SW 1271 (cell line): ENCODE measurements around the gene MBNL2.
A peak's percentile ranks its signal among the peaks of the same experiment; 100 is the strongest.

Source experiments
- DNase-seq, 2 experiments: peaks; one replicate each; lab custom pipeline; 2025; lab: John Stamatoyannopoulos, UW

Gene MBNL2

DNA sequence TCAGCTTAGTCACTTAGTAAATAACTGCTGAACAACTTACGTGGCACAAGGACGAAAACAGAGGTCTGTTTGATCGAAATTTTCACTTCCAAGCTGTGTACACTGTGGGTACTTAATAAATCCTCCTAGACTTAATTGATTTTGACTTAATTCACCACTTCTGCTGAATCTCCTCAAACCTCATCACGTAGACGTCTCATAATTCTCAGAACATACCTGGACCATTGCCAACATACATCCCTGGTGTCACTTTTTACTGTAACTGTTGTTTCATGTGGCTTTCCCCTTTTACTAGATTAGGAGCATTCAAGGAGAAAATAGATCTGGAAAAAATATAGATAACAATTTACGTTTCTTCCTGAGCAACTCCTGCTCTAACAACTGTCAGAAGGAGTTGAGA, 105.0 kb downstream of the MBNL2 start:
- no peak for DNase-seq

DNA sequence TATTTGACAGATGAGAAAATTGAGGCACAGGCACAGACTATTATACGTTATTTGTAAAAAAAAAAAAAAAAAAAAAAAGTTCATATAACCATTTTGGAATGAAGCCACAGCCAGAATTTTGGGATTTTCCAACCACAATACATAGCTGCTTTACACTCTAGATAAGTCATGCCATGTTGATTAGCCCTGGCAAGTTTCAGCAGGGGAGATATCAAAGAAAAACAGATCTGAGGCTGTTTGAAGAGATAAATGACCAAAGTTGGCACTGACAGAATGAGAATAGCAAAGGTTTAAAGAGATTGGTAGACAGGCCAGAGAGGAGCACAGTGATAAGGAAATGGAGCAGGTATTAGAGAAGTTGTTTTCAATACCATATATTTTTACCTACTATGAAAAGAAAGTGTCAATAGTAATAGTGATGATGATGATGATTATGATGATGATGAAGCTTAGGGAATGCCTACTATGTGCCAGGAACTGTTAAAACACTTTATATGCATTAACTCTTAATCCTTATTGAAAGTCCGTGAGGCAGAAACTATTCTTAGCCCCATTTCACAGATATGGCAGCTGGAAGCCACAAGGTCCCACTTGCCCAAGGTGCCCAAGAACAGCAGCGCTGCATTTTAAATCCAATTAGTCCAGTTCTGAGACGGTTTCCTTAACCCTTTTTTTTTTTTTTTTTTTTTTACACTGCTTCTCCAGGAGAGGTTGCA, 105.5 kb downstream of the MBNL2 start:
- no peak for DNase-seq

DNA sequence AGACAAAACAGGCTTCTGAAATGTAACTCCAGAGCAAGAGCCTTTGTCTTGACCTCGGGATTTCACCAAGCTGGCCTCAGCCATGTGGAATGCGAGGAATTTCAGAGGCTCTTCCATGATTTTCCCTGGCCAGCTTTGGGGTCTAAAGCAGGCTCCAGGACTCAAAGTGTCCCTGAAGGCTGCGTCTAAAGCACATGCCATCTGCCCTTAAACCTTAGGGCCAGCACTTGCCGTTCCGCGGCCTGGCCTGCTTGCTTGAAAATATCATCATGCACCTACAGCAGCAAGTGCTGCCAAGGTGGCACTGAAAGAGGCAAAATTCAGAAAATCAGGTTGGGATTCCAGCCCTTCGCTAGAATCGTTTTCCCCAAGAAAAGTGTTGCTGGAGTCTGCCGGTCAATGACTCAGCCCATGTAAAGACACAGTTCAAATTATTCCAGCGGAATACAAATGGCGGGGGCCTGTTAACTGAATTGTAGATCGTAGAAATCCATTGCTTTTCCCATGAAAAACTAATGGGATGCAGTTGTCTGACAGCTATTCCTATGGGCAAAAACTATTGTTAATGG, 106.2 kb downstream of the MBNL2 start:
- DNase-seq = peak; percentile 43 to 67

DNA sequence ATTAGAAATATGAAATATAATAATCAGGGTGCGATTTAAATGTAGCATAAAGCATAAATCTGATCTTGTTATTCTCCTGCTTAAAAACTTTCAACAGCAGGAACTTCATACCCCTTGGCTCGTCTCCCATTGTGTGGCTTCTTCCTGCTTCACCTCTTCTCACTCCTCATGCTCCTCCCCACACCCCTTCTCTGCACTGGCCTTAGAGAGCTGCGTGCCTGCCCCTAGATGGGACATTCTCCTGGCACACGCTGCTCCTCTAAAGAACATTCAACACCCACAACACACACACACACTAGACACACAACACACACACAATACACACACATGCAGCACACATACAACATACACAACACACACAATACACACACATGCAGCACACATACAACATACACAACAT, 107.2 kb downstream of the MBNL2 start:
- DNase-seq = no peak

DNA sequence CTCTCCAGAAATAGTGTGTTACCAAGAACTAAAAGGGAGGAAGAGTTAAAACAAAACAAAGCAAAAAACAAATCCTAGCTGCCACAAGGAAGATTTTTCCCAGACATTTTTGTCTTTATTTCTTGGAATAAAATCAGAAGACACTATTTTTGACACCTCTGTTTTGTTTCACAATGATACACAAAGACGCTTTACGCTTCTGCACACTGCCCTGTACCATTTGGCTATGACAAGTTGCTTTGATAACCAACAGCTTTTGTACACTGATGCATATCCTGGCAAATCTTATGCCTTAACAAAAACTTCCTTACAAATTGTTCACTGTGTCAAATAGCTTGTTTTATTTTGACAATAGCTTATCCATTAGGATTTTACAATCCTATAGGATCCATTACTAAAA, 108.3 kb downstream of the MBNL2 start:
- no peak for DNase-seq

DNA sequence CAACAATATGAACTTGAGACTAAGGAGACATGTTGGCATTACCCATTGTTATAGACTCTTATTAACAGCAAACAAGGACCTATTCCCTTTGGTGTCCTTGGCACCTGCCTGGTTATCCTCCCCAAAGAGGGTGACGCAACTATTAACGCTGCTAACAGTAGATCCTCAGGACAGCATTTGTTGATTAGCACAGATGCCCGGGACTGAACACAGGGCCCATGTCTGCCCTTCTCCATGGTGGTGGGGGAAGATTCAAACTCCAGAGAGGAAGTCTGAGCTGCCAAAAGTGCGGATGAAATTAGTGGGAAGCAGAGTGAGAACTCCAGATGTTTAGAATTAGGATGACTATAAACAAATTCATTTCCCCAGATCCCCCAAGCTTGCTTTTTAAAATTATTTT, 110.6 kb downstream of the MBNL2 start:
- DNase-seq = no peak

DNA sequence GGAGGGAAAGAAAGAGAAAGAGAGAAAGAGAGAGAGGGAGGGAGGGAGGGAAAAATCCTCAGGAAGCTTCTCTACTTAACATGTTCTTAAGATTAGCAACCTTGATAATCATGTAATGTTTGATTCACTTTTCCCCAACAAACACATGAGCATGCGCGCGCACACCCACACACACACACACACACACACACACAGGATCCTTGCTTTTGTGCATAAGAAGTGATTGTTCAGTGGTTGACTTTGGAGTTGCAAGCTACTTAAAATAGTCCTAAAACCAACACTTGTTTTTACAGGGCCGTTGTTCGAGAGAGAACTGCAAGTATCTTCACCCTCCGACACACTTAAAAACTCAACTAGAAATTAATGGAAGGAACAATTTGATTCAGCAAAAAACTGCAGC, 111.8 kb downstream of the MBNL2 start:
- no peak for DNase-seq

DNA sequence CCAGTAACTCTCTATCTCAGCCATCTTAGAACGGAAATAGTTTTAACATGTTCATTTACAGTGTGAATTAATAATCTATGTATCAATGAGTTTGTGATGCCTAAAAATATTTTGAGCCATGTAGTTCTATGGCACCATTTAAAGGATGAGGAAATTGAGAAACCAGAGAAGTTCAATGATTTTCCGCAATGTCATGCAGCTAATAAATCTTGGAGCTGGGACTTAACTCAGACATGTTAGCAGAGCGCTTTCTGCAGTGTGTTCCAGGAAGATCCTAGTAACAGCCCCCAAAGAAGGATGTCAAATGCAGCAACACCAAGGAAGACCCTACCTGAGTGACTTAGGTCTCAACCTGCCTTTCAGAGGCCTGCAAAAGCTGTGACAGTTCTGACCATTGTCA, 112.6 kb downstream of the MBNL2 start:
- DNase-seq = no peak

DNA sequence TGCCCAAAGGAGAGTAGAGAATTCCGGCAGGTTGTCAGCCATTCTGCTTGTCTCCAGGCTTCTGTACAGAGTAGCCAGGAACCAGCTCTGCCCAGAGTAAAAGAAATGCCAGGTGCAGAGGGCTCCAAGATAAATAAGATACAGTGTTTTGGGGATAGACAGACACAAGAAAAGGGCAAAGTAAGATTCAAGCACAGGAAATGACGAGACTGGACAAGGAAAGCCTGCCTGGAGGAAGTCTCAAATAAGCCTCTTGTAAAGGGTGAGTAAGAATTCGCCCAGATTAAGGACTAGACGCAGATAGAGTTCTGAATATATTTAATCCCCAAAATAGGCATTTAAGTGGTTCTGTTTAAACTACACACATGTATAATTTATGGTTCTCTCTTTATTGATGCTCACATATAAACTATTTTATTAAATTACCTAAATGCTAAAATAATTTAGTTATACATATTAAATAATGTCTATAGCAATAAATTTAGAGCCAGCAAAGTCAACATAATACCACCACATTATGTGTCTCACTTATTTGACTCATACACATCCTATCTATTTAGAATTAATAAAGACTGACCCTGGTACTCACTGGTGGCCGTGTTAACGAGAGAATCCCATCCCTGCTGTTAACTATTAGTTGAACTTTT, 113.5 kb downstream of the MBNL2 start:
- DNase-seq = no peak

DNA sequence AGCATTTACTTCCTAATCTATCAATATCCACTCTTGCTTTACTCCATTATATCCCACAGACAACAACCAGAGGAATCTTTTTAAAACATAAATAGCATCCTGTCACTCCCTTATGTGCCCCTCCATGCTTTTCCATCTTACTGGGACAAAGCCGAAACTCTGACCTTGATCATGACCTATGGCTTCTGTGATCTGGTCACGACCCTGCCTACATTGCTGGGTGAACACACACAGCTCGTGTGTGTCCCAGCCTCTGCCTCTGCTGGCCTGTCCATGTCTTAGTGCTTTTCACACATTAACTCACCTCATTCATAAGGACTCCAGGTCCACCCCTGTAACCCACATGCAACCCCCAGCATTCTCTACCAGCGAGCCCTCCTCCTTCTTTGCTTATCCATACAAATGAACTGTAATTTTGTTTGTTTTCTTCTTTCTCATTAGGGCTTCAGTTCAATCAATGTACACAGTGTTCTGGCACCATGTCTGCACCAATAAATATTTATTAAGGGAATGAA, 115.9 kb downstream of the MBNL2 start:
- no peak for DNase-seq

DNA sequence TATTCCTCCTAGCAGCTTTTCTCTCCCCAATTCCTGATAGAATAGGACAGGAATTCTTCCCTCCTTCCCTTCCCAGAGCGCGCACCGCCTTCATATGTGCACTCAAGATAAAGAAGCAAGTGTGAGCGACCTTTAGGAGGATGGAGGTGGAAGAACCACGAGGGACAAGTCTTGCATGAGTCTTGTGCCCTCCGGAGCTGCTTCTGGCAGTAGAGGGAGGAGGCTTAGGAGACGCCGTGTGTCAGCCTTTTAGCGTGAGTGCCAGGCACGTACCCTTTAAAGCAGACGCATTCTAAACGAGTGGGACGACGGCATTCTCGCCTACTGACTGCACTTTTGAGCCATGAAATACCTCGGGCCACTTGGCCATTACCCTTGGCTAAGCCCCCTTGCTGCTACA, 116.4 kb downstream of the MBNL2 start:
- no peak for DNase-seq

DNA sequence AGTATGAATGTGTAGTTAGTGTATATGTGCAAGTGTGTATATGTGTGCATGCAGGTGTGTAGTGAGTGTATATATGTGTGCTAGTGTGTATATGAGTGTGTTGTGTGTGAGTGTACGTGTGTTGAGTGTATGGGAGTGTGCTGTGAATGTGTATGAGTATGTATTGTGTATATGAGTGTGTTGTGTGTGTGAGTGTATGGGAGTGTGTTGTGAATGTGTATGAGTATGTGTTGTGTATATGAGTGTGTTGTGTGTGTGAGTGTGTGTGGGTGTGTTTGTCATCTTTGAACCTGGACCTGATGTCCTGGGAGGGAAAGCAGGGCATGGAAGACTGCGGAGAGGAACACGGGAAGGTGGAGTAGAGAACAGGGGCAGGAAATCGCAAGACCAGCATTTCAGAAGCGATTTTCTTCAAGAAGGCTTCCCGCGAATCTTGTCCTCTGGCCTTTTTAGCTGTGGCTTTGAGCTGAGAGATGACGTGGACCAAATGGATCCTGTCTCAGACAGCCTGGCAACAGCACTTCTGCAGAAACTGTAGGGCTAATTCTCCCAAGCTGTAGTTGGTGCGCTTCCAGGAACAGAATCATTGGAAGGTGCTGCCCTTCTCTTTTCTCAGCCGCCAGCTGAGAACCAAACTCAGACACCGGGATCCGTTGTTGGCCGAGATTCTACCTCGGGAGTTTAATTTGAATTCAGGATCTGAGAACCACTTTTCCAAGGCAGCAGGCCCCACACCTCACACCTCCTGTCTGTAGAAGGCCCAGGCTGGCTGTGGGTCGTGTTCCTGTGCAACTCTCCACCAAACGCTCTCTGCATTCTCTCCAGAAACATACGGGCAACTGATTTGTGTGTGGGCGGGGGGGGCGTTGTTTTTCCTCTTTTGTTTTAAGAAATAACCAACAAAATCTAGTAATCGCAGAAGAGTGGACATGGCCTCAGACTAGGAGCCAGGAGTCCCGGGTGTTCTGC, 117.2 kb downstream of the MBNL2 start:
- DNase-seq = no peak

DNA sequence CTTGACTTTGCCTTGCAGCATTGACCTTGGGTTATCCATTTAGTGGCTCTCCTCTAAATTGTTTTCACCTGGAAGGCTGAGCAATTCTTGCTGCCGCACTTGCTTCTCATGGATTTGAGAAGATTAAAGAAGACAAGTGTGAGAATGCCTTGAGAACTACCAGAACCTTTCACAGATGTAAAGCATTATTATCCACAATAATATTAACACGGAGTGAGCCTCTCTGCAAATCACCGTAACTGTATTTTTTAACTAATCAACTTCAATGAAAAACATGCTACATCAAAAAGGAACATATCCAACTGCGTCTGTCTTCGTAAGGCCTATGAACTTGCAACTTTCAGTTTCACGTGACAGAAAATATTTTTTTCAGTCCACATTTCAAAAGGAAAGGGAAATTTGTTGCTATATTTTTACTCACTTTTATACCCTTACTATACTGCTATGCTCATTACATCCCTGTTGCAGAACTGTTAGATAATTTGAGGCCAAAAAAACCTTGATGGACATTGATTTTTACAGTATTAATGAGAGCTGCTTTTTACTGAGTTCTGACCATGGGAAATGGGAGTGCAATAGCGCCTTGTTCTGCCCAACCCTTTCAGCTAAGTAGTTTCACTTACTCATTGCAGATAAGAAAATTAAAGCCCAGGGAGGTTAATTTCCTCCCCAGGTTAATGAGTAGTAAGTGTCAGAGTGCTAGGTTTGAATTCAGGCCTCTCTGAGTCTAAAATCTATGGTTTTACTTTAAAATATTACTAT, 118.0 kb downstream of the MBNL2 start:
- DNase-seq = no peak

DNA sequence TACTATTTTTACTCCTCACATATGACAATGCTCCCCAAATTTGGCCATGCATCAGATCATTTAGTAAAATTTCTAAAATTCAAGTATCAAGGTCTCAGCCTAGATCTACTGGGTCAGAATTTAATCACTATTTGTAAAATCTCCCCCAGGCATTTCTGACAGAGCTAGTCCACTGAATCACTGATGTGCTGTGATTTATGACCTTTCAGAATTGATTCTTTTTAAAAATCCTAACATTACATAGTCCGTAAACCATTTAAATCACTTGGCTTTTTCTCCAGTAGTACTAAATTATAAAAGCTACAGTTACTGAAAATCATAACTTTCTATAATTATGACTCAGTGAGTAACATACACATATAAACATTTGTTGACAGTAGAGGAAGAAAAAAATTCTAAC, 119.0 kb downstream of the MBNL2 start:
- no peak for DNase-seq

DNA sequence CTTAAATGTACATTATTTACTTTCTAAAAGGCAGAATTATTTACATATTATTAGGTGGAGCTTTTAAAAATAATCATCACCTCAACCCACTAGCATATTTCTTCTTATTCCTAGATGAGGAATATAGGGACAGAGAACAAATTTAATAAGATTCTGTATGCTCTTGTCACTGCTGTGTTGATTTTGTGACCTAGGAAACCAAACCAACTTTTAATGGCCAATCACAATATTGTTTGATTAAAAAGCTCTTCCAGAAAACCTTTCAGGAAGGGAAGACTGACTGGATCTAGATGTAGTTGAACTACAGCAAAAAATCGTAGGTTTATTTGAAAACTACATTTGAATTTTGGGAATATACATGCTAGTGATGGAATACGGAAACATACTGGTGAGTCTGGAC, 120.0 kb downstream of the MBNL2 start:
- DNase-seq = no peak

DNA sequence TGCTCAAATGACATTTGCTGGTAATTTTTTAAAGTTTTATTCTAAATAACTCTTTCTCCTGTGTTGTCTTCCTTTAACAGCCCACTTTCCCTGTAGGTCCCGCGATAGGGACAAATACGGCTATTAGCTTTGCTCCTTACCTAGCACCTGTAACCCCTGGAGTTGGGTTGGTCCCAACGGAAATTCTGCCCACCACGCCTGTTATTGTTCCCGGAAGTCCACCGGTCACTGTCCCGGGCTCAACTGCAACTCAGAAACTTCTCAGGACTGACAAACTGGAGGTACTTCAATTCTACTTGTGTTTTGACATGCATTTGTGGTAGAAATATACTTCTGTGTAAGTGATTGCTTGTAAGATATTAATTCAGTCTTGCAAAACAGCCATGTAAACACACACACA, 120.8 kb downstream of the MBNL2 start:
- no peak for DNase-seq

DNA sequence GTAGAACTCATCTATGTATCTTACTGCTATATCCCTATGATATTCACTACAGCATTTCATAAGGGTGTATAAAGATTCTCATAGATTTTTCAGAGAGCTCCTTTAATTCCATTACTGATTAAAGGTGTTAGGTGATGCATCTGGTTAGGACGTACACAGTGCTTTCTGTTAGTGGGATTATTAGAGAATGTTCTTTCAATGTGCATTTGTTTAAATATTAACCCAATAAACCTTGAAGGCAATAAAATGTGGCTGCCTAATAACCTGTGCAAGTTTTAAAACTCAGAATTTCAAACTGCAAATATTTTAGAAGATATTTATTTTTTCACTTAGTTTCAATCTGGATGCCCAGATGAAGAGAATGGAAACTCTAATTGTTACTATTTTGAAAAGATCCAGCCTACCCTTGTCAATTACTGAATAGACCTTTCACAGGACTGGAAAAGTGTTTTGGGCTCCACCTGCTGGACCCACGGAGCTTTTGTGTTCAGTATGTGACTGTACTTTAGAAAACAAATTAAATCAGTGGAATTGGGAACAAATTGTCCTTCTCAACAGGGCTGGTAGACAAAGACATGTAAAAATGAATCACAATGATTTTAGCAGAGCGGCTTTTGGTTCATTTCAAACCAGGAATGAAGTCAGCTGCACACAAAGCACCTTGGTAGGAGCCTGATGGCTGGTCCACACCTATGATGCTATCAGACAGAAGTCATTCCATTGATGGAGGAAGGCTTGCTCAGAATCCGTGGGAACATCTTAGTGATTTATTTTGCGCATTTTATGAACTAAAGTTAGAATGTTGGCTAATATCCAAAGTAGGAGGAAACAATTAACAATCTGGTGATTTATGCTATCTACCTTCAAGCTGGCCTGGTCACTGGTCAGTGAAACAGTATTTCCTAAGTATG, 122.4 kb downstream of the MBNL2 start:
- DNase-seq = peak; percentile 24 to 56

DNA sequence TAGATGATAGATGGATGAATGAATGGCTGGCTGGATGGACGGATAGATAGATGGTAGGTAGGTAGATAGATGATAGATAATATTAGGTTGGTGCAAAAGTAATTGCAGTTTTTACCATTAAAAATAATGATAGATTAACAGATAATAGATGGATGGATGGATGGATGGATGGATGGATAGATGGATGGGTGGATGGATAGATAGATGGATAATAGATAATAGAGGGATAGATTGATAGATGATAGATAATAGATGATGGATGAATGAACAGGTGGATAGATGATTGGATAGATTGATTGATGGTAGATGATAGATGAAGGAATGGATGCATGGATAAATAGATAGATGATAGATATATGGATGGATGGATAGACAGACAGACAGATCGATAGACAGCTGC, 124.0 kb downstream of the MBNL2 start:
- DNase-seq = no peak

DNA sequence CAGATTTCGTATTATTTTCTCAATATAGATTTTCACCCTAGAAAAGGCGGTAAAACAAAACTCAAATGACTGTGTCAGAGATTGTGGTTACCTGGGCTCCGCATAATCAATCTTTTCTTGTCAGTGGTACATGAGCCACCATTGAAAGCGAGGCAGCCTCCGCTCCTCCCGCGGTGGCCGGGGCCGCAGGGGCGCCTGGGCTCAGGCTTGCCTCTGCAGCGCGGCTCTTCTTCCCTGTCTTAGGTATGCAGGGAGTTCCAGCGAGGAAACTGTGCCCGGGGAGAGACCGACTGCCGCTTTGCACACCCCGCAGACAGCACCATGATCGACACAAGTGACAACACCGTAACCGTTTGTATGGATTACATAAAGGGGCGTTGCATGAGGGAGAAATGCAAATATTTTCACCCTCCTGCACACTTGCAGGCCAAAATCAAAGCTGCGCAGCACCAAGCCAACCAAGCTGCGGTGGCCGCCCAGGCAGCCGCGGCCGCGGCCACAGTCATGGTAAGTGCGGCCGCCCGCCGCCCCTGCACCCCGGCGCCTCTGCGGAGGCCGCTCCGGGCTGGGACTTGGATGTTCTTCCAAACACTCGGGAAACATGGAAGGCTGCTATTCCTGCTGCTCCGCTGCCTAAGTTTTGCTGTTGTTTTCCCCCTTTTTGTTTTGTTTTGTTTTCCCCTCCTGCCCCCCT, 124.6 kb downstream of the MBNL2 start:
- DNase-seq = no peak
